GM03348 (cell line): ENCODE data around the gene TULP4.
A peak's percentile ranks its signal among the peaks of the same experiment; 100 is the strongest.

Experiments used
- DNase-seq: peaks from one replicate; pipeline ENCODE4 v3.0.0; 2012; ENCODE audit warnings: low spot score

TULP4 gene

GRCh38 chr6:158419339-158419909 is 107.2 kb downstream of the TULP4 start:
- DNase-seq: no peak

GRCh38 chr6:158421381-158421780 is 109.1 kb downstream of the TULP4 start:
- DNase-seq: no peak

GRCh38 chr6:158422629-158423238 is 110.5 kb downstream of the TULP4 start:
- no peak for DNase-seq

- DNase-seq: no peak
Observed at GRCh38 chr6:158431036-158431435, 118.8 kb downstream of the TULP4 start.

- no peak for DNase-seq
Observed at GRCh38 chr6:158431560-158431959, 119.3 kb downstream of the TULP4 start.

- no peak for DNase-seq
Observed at GRCh38 chr6:158437571-158437970, 125.3 kb downstream of the TULP4 start.

- DNase-seq: no peak
Observed at GRCh38 chr6:158438226-158438625, 126.0 kb downstream of the TULP4 start.

GRCh38 chr6:158439255-158439654 is 127.0 kb downstream of the TULP4 start:
- no peak for DNase-seq

GRCh38 chr6:158441716-158442215 is 129.5 kb downstream of the TULP4 start:
- peak; percentile 42 for DNase-seq

- no peak for DNase-seq
Observed at GRCh38 chr6:158442306-158442705, 130.0 kb downstream of the TULP4 start.

GRCh38 chr6:158445426-158446085 is 133.3 kb downstream of the TULP4 start:
- DNase-seq: no peak

- DNase-seq: no peak
Observed at GRCh38 chr6:158448856-158449255, 136.6 kb downstream of the TULP4 start.

- no peak for DNase-seq
Observed at GRCh38 chr6:158452191-158452590, 139.9 kb downstream of the TULP4 start.

GRCh38 chr6:158457131-158457530 is 144.9 kb downstream of the TULP4 start:
- DNase-seq: no peak

GRCh38 chr6:158457616-158458278 is 145.5 kb downstream of the TULP4 start:
- DNase-seq: no peak

- no peak for DNase-seq
Observed at GRCh38 chr6:158459726-158460125, 147.5 kb downstream of the TULP4 start.

GRCh38 chr6:158460602-158461169 is 148.4 kb downstream of the TULP4 start:
- peak; percentile 62 for DNase-seq

GRCh38 chr6:158461954-158462353 is 149.7 kb downstream of the TULP4 start:
- DNase-seq: no peak

- DNase-seq: no peak
Observed at GRCh38 chr6:158464483-158464882, 152.2 kb downstream of the TULP4 start.

- no peak for DNase-seq
Observed at GRCh38 chr6:158465257-158465656, 153.0 kb downstream of the TULP4 start.

- no peak for DNase-seq
Observed at GRCh38 chr6:158465747-158466146, 153.5 kb downstream of the TULP4 start.

GRCh38 chr6:158467923-158468322 is 155.7 kb downstream of the TULP4 start:
- no peak for DNase-seq

- DNase-seq: no peak
Observed at GRCh38 chr6:158468666-158469065, 156.4 kb downstream of the TULP4 start.
